Measurements from ENCODE around the gene HAGHL. TPM values are rescaled to one million over a fixed set of nuclear protein-coding genes. Genes with fewer than 3 reads are reported as not detected.

HAGHL gene
- polyA plus RNA-seq, 1 donor (not counting 4 experiments of a cell fraction or from before 2014, with no cell fraction given), result 8.0 TPM

- Histone ChIP-seq H3K4me1 (ENCODE audit: control insufficient read depth, extremely low read depth, insufficient read depth, low read length) (peaks cover 5% of the 10 kb centered on the region), H3K4me2 (ENCODE audit: control insufficient read depth, extremely low read depth, insufficient read depth, low read depth, low read length) (no peak overlapping the region), H3K9me1 (ENCODE audit: control insufficient read depth, extremely low read depth, insufficient read depth, low read length) (no peaks in the 10 kb centered on the region), H3K27me3 (ENCODE audit: control insufficient read depth, extremely low read depth, insufficient read depth, low read length) (peaks cover 87% of the 10 kb centered on the region), H3K36me3 (ENCODE audit: control insufficient read depth in 2 of 2, extremely low read depth in 1 of 2, insufficient read depth in 2 of 2, low read length in 2 of 2) (no peaks in the 10 kb centered on the region), H3K9ac (ENCODE audit: control insufficient read depth, extremely low read depth, insufficient read depth, low read length) (no peak overlapping the region), H3K27ac (ENCODE audit: control insufficient read depth, insufficient read depth, low read length) (no peak overlapping the region), H2AFZ (ENCODE audit: control insufficient read depth, low read length) (no peak overlapping the region), H3K79me2 (ENCODE audit: control insufficient read depth, insufficient read depth, low read length) (no peaks in the 10 kb centered on the region), H4K20me1 (ENCODE audit: control insufficient read depth, extremely low read depth, insufficient read depth, low read length) (peaks cover 5% of the 10 kb centered on the region), H3K9me3 (ENCODE audit: control insufficient read depth, low read depth, low read length) (no peaks in the 10 kb centered on the region), H3K4me3 (ENCODE audit: control insufficient read depth in 2 of 3, extremely low read depth in 1 of 3, insufficient read depth in 2 of 3, low read depth in 1 of 3, low read length in 3 of 3) (no peak overlapping the region)
- DNase-seq (ENCODE audit: low read depth, low spot score) (no peak), FAIRE-seq (no peak)
- dilution Hi-C loops (cut with MboI; ENCODE audit: extremely low pct_ligation_motif_present, low sequenced_read_pairs), result no loop called here
- TF ChIP-seq EZH2 (IDR thresholded peaks at IDR 0.05; ENCODE audit: low read length) (no peak), CTCF (optimal IDR thresholded peaks at IDR 0.05 in 1 of 3, IDR thresholded peaks at IDR 0.05 in 1 of 3, conservative IDR thresholded peaks at IDR 0.05 in 1 of 3; ENCODE audit: extremely low read depth in 1 of 3, insufficient read depth in 2 of 3, low read length in 3 of 3) (no peak)
These were observed 19.8 kb upstream of the HAGHL start for GRCh38 chr16:707062-707538.

GRCh38 chr16:708019-708418 is 18.9 kb upstream of the HAGHL start:
- Histone ChIP-seq H3K9me1 (ENCODE audit: control insufficient read depth, extremely low read depth, insufficient read depth, low read length) (no peaks in the 10 kb centered on the region), H3K27ac (ENCODE audit: control insufficient read depth, insufficient read depth, low read length) (no peak overlapping the region), H3K4me2 (ENCODE audit: control insufficient read depth, extremely low read depth, insufficient read depth, low read depth, low read length) (no peak overlapping the region), H3K4me3 (ENCODE audit: control insufficient read depth in 2 of 3, extremely low read depth in 1 of 3, insufficient read depth in 2 of 3, low read depth in 1 of 3, low read length in 3 of 3) (no peak overlapping the region), H3K27me3 (ENCODE audit: control insufficient read depth, extremely low read depth, insufficient read depth, low read length) (peaks cover 78% of the 10 kb centered on the region), H4K20me1 (ENCODE audit: control insufficient read depth, extremely low read depth, insufficient read depth, low read length) (peaks cover 2% of the 10 kb centered on the region), H2AFZ (ENCODE audit: control insufficient read depth, low read length) (no peak overlapping the region), H3K79me2 (ENCODE audit: control insufficient read depth, insufficient read depth, low read length) (no peaks in the 10 kb centered on the region), H3K9me3 (ENCODE audit: control insufficient read depth, low read depth, low read length) (no peaks in the 10 kb centered on the region), H3K36me3 (ENCODE audit: control insufficient read depth in 2 of 2, extremely low read depth in 1 of 2, insufficient read depth in 2 of 2, low read length in 2 of 2) (no peaks in the 10 kb centered on the region), H3K9ac (ENCODE audit: control insufficient read depth, extremely low read depth, insufficient read depth, low read length) (no peak overlapping the region), H3K4me1 (ENCODE audit: control insufficient read depth, extremely low read depth, insufficient read depth, low read length) (peaks cover 5% of the 10 kb centered on the region)
- DNase-seq (ENCODE audit: low read depth, low spot score) (no peak), FAIRE-seq (no peak)
- dilution Hi-C loops (cut with MboI; ENCODE audit: extremely low pct_ligation_motif_present, low sequenced_read_pairs), result no loop called here
- no peak for TF ChIP-seq CTCF (optimal IDR thresholded peaks at IDR 0.05 in 1 of 3, IDR thresholded peaks at IDR 0.05 in 1 of 3, conservative IDR thresholded peaks at IDR 0.05 in 1 of 3; ENCODE audit: extremely low read depth in 1 of 3, insufficient read depth in 2 of 3, low read length in 3 of 3)
- TF ChIP-seq EZH2 (IDR thresholded peaks at IDR 0.05; ENCODE audit: low read length), result no peak

Data from keratinocyte (primary cell).